Liver (tissue), 6 donors: ENCODE data around the gene IER3IP1. TPM values are rescaled to one million over a fixed set of nuclear protein-coding genes. Genes with fewer than 3 reads are reported as not detected.

ENCODE experiments used
- HNF4A ChIP-seq, 2 donors: conservative IDR thresholded peaks; 2 replicates each; pipeline ENCODE4 v1.6.1; 2016; ENCODE audit warnings: antibody characterized with exemption in 2 of 2, mild to moderate bottlenecking in 2 of 2
- JUND ChIP-seq, 2 donors: IDR thresholded peaks; 2 replicates each; pipeline ENCODE4 v1.6.1; 2016; ENCODE audit warnings: antibody characterized with exemption in 2 of 2
- RXRA ChIP-seq, 2 donors: IDR thresholded peaks; 2 replicates each; pipeline ENCODE4 v1.6.1; 2017 to 2018; ENCODE audit warnings: antibody characterized with exemption in 2 of 2, mild to moderate bottlenecking in 1 of 2
- polyA plus RNA-seq, 2 donors: library from polyadenylated mRNA; stranded (reverse) in 1 of 2; unstranded in 1 of 2; fragments of 200-250 nt in 1 of 2; fragments of >200 nt in 1 of 2; fragmentation: Nextera tagmentation in 1 of 2; extraction: Ambion mirVana in 1 of 2; gene quantifications; one replicate each; pipeline versions ENCODE4 v1.2.1 to v1.2.3, GENCODE V29; 2013 to 2015
- small RNA-seq: library from RNA; depleted of rRNA; stranded (forward); fragments of <200 nt; gene quantifications from one replicate; pipeline ENCODE3, GENCODE V24; 2014
- total RNA-seq, 2 donors: library from RNA; depleted of rRNA; stranded (reverse); fragments of >200 nt; gene quantifications; one replicate each; pipeline ENCODE4 v1.2.3, GENCODE V29; 2014
- TF ChIP-seq, protein P1 (sequence below): fragments of 150-350 bp; IDR thresholded peaks from 2 replicates; pipeline ENCODE4 v1.5.1; 2017; ENCODE audit warnings: improper control_type of control experiment, low read depth, low read length; ENCODE audit not compliant: missing input control
- TF ChIP-seq, protein P2 (sequence below): IDR thresholded peaks from 2 replicates; pipeline ENCODE4 v1.6.1; 2016; ENCODE audit warnings: antibody characterized with exemption
- donor health status: healthy.
- donor health status: healthy.
- donor health status: healthy.

IER3IP1 gene
- total and polyA plus RNA-seq, 4 donors: 8.0 to 24.9 (median 11.3) TPM

DNA sequence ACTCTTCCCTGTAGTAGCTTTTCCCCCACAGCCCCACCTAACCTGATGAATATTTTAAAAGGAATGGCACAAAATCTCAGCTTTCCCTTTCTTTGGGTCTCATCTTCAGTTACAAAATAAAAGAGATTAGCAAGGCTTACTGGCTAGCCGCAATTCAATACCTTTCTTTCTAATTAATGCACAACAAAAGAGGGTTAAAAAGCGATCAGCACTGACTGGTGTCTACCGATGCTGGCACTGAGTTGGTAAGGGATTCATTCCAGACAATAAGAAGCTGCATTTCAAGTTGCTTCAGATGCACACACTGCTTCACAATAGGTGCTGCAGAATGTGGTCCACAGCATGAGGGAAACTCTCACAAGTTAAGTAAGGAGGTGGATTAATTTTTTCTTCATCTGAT is 67.8 kb downstream of the IER3IP1 start (continued):
- TF ChIP-seq, protein P1, sequence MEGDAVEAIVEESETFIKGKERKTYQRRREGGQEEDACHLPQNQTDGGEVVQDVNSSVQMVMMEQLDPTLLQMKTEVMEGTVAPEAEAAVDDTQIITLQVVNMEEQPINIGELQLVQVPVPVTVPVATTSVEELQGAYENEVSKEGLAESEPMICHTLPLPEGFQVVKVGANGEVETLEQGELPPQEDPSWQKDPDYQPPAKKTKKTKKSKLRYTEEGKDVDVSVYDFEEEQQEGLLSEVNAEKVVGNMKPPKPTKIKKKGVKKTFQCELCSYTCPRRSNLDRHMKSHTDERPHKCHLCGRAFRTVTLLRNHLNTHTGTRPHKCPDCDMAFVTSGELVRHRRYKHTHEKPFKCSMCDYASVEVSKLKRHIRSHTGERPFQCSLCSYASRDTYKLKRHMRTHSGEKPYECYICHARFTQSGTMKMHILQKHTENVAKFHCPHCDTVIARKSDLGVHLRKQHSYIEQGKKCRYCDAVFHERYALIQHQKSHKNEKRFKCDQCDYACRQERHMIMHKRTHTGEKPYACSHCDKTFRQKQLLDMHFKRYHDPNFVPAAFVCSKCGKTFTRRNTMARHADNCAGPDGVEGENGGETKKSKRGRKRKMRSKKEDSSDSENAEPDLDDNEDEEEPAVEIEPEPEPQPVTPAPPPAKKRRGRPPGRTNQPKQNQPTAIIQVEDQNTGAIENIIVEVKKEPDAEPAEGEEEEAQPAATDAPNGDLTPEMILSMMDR: no peak
- TF ChIP-seq HNF4A (conservative IDR thresholded peaks at IDR 0.05): no peak
- TF ChIP-seq, protein P2, sequence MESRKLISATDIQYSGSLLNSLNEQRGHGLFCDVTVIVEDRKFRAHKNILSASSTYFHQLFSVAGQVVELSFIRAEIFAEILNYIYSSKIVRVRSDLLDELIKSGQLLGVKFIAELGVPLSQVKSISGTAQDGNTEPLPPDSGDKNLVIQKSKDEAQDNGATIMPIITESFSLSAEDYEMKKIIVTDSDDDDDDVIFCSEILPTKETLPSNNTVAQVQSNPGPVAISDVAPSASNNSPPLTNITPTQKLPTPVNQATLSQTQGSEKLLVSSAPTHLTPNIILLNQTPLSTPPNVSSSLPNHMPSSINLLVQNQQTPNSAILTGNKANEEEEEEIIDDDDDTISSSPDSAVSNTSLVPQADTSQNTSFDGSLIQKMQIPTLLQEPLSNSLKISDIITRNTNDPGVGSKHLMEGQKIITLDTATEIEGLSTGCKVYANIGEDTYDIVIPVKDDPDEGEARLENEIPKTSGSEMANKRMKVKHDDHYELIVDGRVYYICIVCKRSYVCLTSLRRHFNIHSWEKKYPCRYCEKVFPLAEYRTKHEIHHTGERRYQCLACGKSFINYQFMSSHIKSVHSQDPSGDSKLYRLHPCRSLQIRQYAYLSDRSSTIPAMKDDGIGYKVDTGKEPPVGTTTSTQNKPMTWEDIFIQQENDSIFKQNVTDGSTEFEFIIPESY: no peak
- no peak for TF ChIP-seq JUND (IDR thresholded peaks at IDR 0.05)
- TF ChIP-seq RXRA (IDR thresholded peaks at IDR 0.05): no peak

Small RNA genes within 50 kb of the gene (small RNA-seq; reads per million reads assigned to genes)
- not detected for gene AC012254.4

Other genes with a start within 250 kb of the IER3IP1 start
- not detected for gene ELOA2, start 140.7 kb downstream of the IER3IP1 start, total RNA-seq
- gene ELOA2, start 140.7 kb downstream of the IER3IP1 start, polyA plus RNA-seq: not detected
- gene HDHD2, start 25.9 kb downstream of the IER3IP1 start, total RNA-seq: 10 to 100 TPM; 17.0 to 23.0 TPM
- 10 to 100 TPM; 18.1 to 19.0 TPM for gene HDHD2, start 25.9 kb downstream of the IER3IP1 start, polyA plus RNA-seq
- not detected for gene SKOR2, start 75.3 kb upstream of the IER3IP1 start, total RNA-seq
- not detected for gene SKOR2, start 75.3 kb upstream of the IER3IP1 start, polyA plus RNA-seq